ENCODE measurements around the gene PTAR1. TPM values are rescaled to one million over a fixed set of nuclear protein-coding genes. Genes with fewer than 3 reads are reported as not detected.

PTAR1 gene, protein sequence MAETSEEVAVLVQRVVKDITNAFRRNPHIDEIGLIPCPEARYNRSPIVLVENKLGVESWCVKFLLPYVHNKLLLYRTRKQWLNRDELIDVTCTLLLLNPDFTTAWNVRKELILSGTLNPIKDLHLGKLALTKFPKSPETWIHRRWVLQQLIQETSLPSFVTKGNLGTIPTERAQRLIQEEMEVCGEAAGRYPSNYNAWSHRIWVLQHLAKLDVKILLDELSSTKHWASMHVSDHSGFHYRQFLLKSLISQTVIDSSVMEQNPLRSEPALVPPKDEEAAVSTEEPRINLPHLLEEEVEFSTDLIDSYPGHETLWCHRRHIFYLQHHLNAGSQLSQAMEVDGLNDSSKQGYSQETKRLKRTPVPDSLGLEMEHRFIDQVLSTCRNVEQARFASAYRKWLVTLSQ
- total RNA-seq (2022; extraction: Qiagen RNA extraction): 10.3 to 17.0 TPM (median 14.6 TPM) in 5 replicates

GRCh38 chr9:69759421-69760277, at the start of gene PTAR1:
PTAR1 (minus strand) TSS chr9:69760011; CDS start chr9:69759938, 73 bp downstream.

GRCh38 chr9:69671879-69672595, 87.8 kb downstream of the PTAR1 start, which contains the start of gene APBA1:
APBA1 (minus strand) TSS chr9:69672371.

Other genes with a start within 250 kb of the PTAR1 start
- gene APBA1, start 87.6 kb downstream of the PTAR1 start, total RNA-seq (2022; extraction: Qiagen RNA extraction): 0.20 to 0.28 TPM (median 0.20 TPM) in 5 replicates
- 0.12 TPM in 1 of 5 replicates, not detected in the others for gene CFAP95, start 60.8 kb upstream of the PTAR1 start, total RNA-seq (2022; extraction: Qiagen RNA extraction)

Measured in A549 treated with AZD2906 at 1 μM for 4 hours (cell line).